ENCODE results near the gene PTPRK. TPM values are rescaled to one million over a fixed set of nuclear protein-coding genes. Genes with fewer than 3 reads are reported as not detected.

Gene PTPRK
- total RNA-seq, 4 donors from 2014 or later = 34.6 to 56.5 (median 47.0) TPM

- Histone ChIP-seq H3K4me3 (replicated peaks in 1 of 3) (no peak overlapping the region), H3K27me3 (no peaks in the 10 kb centered on the region), H3K4me1 (no peaks in the 10 kb centered on the region), H3K36me3 (peaks cover 0 to 12% of the 10 kb centered on the region in 2 donors), H3K9me3 (no peaks in the 10 kb centered on the region), H3K27ac (no peak overlapping the region)
- no peak for DNase-seq
- TF ChIP-seq POLR2A (IDR thresholded peaks at IDR 0.05) = no peak
- TF ChIP-seq, protein P1, sequence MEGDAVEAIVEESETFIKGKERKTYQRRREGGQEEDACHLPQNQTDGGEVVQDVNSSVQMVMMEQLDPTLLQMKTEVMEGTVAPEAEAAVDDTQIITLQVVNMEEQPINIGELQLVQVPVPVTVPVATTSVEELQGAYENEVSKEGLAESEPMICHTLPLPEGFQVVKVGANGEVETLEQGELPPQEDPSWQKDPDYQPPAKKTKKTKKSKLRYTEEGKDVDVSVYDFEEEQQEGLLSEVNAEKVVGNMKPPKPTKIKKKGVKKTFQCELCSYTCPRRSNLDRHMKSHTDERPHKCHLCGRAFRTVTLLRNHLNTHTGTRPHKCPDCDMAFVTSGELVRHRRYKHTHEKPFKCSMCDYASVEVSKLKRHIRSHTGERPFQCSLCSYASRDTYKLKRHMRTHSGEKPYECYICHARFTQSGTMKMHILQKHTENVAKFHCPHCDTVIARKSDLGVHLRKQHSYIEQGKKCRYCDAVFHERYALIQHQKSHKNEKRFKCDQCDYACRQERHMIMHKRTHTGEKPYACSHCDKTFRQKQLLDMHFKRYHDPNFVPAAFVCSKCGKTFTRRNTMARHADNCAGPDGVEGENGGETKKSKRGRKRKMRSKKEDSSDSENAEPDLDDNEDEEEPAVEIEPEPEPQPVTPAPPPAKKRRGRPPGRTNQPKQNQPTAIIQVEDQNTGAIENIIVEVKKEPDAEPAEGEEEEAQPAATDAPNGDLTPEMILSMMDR (IDR thresholded peaks at IDR 0.05) = no peak
- intact Hi-C loops (cut with DNase I) = no loop called here
- WGBS, 2 donors = 89 to 94% methylated on average over 3 of the region's 3 CpGs
Measured at GRCh38 chr6:127976111-127976510, 544.3 kb downstream of the PTPRK start.

- Histone ChIP-seq H3K36me3 (peaks cover 8 to 12% of the 10 kb centered on the region in 2 donors), H3K27ac (no peak overlapping the region), H3K27me3 (no peaks in the 10 kb centered on the region), H3K9me3 (no peaks in the 10 kb centered on the region), H3K4me1 (no peaks in the 10 kb centered on the region), H3K4me3 (replicated peaks in 1 of 3) (no peak overlapping the region)
- WGBS, 2 donors = 91 to 97% methylated on average over 8 of the region's 8 CpGs
- DNase-seq = no peak
- intact Hi-C loops (cut with DNase I) = no loop called here
- no peak for TF ChIP-seq POLR2A (IDR thresholded peaks at IDR 0.05)
- TF ChIP-seq, protein P1 (IDR thresholded peaks at IDR 0.05) = no peak
Measured at GRCh38 chr6:127972815-127973214, 547.6 kb downstream of the PTPRK start.

DNA sequence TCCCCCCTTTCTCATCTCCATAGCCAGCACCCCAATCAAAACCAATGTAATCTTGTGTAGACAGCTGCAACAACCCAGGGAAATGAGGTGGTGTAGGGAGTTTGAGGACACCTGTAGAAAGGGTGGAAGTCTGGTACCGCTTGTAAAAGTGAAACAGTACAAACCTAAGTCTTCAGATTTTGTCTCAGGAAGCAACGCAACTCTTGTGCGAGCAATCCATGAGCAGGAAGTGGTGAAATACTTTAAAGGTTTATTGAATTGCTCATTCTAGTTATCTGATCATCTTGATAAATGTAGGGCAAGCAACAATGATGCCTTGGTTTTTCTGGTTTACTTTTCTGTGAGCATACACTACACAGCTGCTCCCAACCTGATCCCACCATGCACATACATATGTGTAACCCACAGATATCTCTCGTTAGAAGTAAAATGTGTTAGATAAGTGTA, 548.4 kb downstream of the PTPRK start:
- H3K9me3 ChIP-seq = no peaks in the 10 kb centered on the region
- TF ChIP-seq, protein P1 (IDR thresholded peaks at IDR 0.05) = no peak
- no peak for TF ChIP-seq POLR2A (IDR thresholded peaks at IDR 0.05)
- no peak for DNase-seq
- no peaks in the 10 kb centered on the region for H3K27me3 ChIP-seq
- H3K36me3 ChIP-seq = peaks cover 8 to 12% of the 10 kb centered on the region in 2 donors
- no peak overlapping the region for H3K27ac ChIP-seq
- H3K4me3 ChIP-seq (replicated peaks in 1 of 3) = no peak overlapping the region
- H3K4me1 ChIP-seq = no peaks in the 10 kb centered on the region
- intact Hi-C loops (cut with DNase I) = no loop called here
- WGBS, 2 donors = 90 to 94% methylated on average over 4 of the region's 4 CpGs

DNA sequence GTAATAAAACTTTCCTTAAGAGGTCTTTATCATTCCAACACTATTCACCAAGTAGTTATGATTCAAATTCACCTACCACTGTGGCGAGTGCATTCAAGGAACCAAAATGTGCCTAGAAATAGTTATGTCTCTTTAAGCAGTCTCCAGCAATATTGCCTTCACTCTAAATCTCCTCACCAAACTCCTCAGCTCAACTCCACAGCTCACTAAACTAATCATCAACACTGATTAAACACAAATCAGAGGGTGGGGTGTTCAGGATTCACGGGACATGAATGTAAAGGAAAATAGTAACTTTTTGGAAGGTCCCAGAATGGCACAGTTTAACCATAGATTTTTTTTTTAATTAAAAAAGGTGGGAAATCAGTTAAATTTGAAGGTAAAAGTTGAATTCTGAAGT, 549.0 kb downstream of the PTPRK start:
- intact Hi-C loops (cut with DNase I) = no loop called here
- H3K36me3 ChIP-seq = peaks cover 8 to 10% of the 10 kb centered on the region in 2 donors

GRCh38 chr6:127969701-127970100, 550.7 kb downstream of the PTPRK start:
- Histone ChIP-seq H3K36me3 (peaks cover 0 to 8% of the 10 kb centered on the region in 2 donors), H3K4me3 (replicated peaks in 1 of 3) (no peak overlapping the region), H3K27me3 (no peaks in the 10 kb centered on the region), H3K9me3 (no peaks in the 10 kb centered on the region), H3K4me1 (no peaks in the 10 kb centered on the region), H3K27ac (no peak overlapping the region)
- DNase-seq = no peak
- 87 to 90% methylated on average over 3 of the region's 3 CpGs for WGBS, 2 donors
- TF ChIP-seq, protein P1 (IDR thresholded peaks at IDR 0.05) = no peak
- intact Hi-C loops (cut with DNase I) = no loop called here

More for the DNA sequence above, 549.0 kb downstream of the PTPRK start:
- no peak for DNase-seq
- WGBS, 2 donors = 93 to 95% methylated on average over 2 of the region's 2 CpGs
- no peaks in the 10 kb centered on the region for H3K9me3 ChIP-seq
- TF ChIP-seq POLR2A (IDR thresholded peaks at IDR 0.05) = no peak
- TF ChIP-seq, protein P1 (IDR thresholded peaks at IDR 0.05) = no peak
- H3K4me1 ChIP-seq = no peaks in the 10 kb centered on the region
- H3K4me3 ChIP-seq (replicated peaks in 1 of 3) = no peak overlapping the region
- H3K27ac ChIP-seq = no peak overlapping the region
- H3K27me3 ChIP-seq = no peaks in the 10 kb centered on the region

All from thyroid gland (tissue), 4 donors.